Osteocyte (in vitro differentiated cells): ENCODE data around the gene C4A. TPM values are rescaled to one million over a fixed set of nuclear protein-coding genes. Genes with fewer than 3 reads are reported as not detected.

ENCODE experiments used
- DNase-seq: peaks from one replicate; pipeline ENCODE4 v3.0.0; 2021; ENCODE audit warnings: mixed read lengths; ENCODE audit not compliant: unreplicated experiment; ENCODE audit errors: extremely low spot score
- H3K27ac Mint-ChIP-seq: one replicate; pipeline ENCODE4 v1.8.0; 2021; ENCODE audit warnings: mild to moderate bottlenecking, mixed read lengths; ENCODE audit not compliant: unreplicated experiment
- H3K27me3 Mint-ChIP-seq: one replicate; pipeline ENCODE4 v1.8.0; 2021; ENCODE audit warnings: mixed read lengths; ENCODE audit not compliant: unreplicated experiment
- H3K36me3 Mint-ChIP-seq: one replicate; pipeline ENCODE4 v1.8.0; 2021; ENCODE audit warnings: mixed read lengths; ENCODE audit not compliant: unreplicated experiment
- H3K4me1 Mint-ChIP-seq: one replicate; pipeline ENCODE4 v1.8.0; 2021; ENCODE audit warnings: mixed read lengths; ENCODE audit not compliant: unreplicated experiment
- H3K4me3 Mint-ChIP-seq: one replicate; pipeline ENCODE4 v1.8.0; 2021; ENCODE audit warnings: mild to moderate bottlenecking, moderate library complexity, mixed read lengths; ENCODE audit not compliant: unreplicated experiment
- H3K9me3 Mint-ChIP-seq: one replicate; pipeline ENCODE4 v1.8.0; 2021; ENCODE audit warnings: mixed read lengths; ENCODE audit not compliant: unreplicated experiment
- total RNA-seq: library from RNA; stranded (reverse); gene quantifications from 2 replicates; pipeline ENCODE4 v1.2.1, GENCODE V29; 2021
- TF ChIP-seq, protein P1 (sequence below): fragments of 200-600 bp; sonication (generic); IDR thresholded peaks from 2 replicates; pipeline ENCODE4 v1.5.0; 2021; ENCODE audit warnings: antibody characterized with exemption, mild to moderate bottlenecking, moderate library complexity

C4A gene
- total RNA-seq, 1 donor from 2014 or later = 15.2 TPM

DNA sequence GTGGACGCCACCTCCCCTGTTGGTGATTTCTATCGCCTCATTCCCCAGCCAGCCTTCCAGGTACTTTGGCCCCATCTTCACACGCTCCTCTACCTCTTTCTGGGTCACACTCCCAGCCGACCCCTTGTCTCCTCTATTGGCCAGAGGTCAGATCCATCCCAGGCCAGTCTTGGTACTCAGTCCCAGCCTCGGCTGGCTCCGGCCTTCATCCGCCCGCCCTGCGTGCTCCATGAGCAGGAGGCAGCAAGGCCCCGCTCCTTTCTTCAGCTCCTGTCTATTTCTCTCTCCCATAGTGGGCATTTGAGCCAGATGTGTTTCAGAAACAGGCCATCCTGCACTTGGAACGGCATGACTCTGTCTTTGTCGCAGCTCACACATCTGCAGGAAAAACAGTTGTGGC is 20.2 kb upstream of the C4A start:
- Mint-ChIP-seq H3K4me1 (peaks cover 23% of the 10 kb centered on the region), H3K27me3 (no peaks in the 10 kb centered on the region), H3K36me3 (peaks cover 46% of the 10 kb centered on the region), H3K4me3 (no peak overlapping the region), H3K9me3 (no peaks in the 10 kb centered on the region), H3K27ac (no peak overlapping the region)
- TF ChIP-seq, protein P1, sequence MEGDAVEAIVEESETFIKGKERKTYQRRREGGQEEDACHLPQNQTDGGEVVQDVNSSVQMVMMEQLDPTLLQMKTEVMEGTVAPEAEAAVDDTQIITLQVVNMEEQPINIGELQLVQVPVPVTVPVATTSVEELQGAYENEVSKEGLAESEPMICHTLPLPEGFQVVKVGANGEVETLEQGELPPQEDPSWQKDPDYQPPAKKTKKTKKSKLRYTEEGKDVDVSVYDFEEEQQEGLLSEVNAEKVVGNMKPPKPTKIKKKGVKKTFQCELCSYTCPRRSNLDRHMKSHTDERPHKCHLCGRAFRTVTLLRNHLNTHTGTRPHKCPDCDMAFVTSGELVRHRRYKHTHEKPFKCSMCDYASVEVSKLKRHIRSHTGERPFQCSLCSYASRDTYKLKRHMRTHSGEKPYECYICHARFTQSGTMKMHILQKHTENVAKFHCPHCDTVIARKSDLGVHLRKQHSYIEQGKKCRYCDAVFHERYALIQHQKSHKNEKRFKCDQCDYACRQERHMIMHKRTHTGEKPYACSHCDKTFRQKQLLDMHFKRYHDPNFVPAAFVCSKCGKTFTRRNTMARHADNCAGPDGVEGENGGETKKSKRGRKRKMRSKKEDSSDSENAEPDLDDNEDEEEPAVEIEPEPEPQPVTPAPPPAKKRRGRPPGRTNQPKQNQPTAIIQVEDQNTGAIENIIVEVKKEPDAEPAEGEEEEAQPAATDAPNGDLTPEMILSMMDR = no peak
- no peak for DNase-seq

DNA sequence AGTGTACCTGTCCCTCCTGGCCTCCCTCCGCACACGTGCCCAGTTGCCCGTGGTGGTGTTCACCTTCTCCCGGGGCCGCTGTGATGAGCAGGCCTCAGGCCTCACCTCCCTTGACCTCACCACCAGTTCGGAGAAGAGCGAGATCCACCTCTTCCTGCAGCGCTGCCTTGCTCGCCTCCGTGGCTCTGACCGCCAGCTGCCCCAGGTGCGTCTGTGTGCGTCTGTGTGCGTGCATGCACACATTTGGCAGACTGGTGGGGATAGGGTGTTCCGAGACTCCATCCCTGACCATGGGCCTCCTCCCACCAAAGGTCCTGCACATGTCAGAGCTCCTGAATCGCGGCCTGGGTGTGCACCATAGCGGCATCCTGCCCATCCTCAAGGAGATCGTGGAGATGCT is 17.9 kb upstream of the C4A start:
- Mint-ChIP-seq H3K9me3 (no peaks in the 10 kb centered on the region), H3K27ac (no peak overlapping the region), H3K4me3 (no peak overlapping the region), H3K36me3 (peaks cover 49% of the 10 kb centered on the region), H3K4me1 (peaks cover 13% of the 10 kb centered on the region), H3K27me3 (no peaks in the 10 kb centered on the region)
- TF ChIP-seq, protein P1 = no peak
- DNase-seq = no peak

DNA sequence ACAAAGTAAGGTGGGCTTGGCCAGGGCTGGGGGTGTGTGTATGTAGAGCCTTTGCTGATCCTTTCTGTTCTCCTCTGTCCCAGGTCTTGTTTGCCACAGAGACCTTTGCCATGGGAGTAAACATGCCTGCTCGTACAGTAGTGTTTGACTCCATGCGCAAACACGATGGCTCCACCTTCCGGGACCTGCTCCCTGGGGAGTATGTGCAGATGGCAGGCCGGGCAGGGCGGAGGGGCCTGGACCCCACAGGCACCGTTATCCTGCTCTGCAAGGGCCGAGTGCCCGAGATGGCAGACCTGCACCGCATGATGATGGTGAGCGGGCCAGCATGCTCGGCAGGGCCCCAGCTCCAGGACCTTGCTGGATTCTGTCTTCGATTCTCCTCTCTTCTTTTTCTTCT is 16.2 kb upstream of the C4A start:
- H3K36me3 Mint-ChIP-seq = peaks cover 49% of the 10 kb centered on the region
- H3K9me3 Mint-ChIP-seq = no peaks in the 10 kb centered on the region
- TF ChIP-seq, protein P1 = no peak
- no peaks in the 10 kb centered on the region for H3K27me3 Mint-ChIP-seq
- H3K4me3 Mint-ChIP-seq = no peak overlapping the region
- peaks cover 11% of the 10 kb centered on the region for H3K4me1 Mint-ChIP-seq
- H3K27ac Mint-ChIP-seq = no peak overlapping the region
- DNase-seq = no peak

DNA sequence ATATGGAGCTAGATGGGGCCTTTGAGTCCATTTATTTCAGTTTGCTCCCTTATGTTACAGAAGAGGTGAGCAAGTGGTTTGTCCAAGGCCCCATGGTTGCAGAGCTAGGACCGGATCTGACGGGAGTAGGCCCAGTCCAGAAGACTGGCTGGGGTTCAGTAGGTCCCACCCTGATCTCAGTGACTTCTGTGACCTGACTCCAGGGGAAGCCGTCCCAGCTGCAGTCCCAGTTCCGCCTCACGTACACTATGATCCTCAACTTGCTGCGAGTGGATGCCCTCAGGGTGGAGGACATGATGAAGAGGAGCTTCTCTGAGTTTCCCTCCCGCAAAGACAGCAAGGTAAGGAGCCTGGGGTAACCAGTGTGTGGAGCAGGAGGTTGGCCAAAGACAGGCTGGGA is 15.4 kb upstream of the C4A start:
- TF ChIP-seq, protein P1 = no peak
- DNase-seq = no peak
- Mint-ChIP-seq H3K4me1 (peaks cover 19% of the 10 kb centered on the region), H3K27ac (no peak overlapping the region), H3K9me3 (no peaks in the 10 kb centered on the region), H3K4me3 (no peak overlapping the region), H3K27me3 (no peaks in the 10 kb centered on the region), H3K36me3 (peaks cover 44% of the 10 kb centered on the region)

DNA sequence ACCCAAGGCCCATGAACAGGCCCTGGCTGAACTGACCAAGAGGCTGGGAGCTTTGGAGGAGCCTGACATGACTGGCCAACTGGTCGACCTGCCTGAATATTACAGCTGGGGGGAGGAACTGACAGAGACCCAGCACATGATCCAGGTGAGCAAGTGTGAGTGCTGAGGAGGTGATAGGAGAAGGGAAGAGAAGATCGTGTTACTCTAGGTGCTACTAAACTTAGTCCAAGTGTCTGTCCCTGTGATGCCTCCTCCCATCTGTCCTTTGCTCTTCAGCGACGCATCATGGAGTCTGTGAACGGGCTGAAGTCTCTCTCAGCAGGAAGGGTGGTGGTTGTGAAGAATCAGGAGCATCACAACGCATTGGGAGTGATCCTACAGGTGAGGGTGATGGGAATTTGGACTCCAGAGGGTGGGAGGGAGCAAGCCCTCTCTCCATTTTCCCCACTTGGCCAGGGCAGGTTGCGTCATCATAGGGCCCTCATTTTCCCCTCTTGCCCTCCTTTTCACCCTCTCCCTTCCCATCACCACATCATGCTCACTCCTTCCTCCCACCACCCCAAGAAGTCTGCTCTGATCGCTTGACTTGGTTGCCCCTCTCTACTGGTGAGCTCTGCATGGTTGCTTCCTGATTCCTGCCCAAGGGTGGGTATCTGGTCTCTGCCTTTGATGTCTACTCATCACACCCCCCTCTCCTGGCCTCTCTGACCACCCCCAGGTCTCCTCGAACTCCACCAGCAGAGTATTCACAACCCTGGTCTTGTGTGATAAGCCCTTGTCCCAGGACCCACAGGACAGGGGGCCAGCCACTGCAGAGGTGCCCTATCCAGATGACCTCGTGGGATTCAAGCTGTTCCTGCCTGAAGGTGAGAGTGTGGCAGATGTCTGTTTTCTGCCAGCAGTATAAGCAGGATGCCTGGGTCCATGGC is 14.6 kb upstream of the C4A start:
- no peak for DNase-seq
- Mint-ChIP-seq H3K27me3 (no peaks in the 10 kb centered on the region), H3K27ac (no peak overlapping the region), H3K36me3 (peaks cover 37% of the 10 kb centered on the region), H3K4me1 (peaks cover 19% of the 10 kb centered on the region), H3K4me3 (no peak overlapping the region), H3K9me3 (no peaks in the 10 kb centered on the region)
- TF ChIP-seq, protein P1 = no peak
